Astrocyte (in vitro differentiated cells and primary cell): ENCODE measurements around the gene HBA2.

ENCODE experiments used
- CTCF ChIP-seq: IDR thresholded peaks from 2 replicates; pipeline ENCODE4 v1.5.1; 2011; ENCODE audit warnings: low read depth, mild to moderate bottlenecking, inconsistent platforms, low read length, moderate library complexity; ENCODE audit not compliant: insufficient read depth
- EZH2 ChIP-seq: IDR thresholded peaks from 2 replicates; pipeline ENCODE4 v1.6.1; 2012; ENCODE audit warnings: mild to moderate bottlenecking, low read length, inconsistent platforms; ENCODE audit not compliant: insufficient read depth

- no peak for TF ChIP-seq CTCF
- no peak for TF ChIP-seq EZH2
Measured at GRCh38 chr16:170788-171187, 1.9 kb upstream of the HBA2 start.
